HG03469 (cell line): ENCODE measurements around the gene PTH1R.

Experiments
- ATAC-seq: cut with Tn5 transposase; IDR thresholded peaks from one replicate; pipeline ENCODE4 v1.9.1; 2021; ENCODE audit warnings: mild to moderate bottlenecking, moderate library complexity, moderate number of reproducible peaks; ENCODE audit not compliant: unreplicated experiment

Gene PTH1R

DNA sequence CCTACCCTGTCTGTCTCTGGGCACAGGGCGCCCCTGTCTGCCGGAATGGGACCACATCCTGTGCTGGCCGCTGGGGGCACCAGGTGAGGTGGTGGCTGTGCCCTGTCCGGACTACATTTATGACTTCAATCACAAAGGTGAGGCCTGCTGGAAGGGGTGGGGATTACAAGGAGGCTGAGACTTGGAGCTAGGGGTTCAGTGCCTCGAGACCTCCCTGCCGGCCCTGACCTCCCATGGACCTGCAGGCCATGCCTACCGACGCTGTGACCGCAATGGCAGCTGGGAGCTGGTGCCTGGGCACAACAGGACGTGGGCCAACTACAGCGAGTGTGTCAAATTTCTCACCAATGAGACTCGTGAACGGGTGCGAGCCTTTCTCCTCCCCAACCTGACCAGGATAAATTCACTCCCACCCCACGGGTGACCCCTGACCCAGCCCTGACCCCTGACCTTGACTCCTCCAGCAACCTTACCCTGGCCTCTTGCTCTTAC, 20.4 kb downstream of the PTH1R start:
- ATAC-seq: no peak

- no peak for ATAC-seq
These were observed 21.0 kb downstream of the PTH1R start for GRCh38 chr3:46898321-46899150.

GRCh38 chr3:46899151-46900006, 21.9 kb downstream of the PTH1R start:
- ATAC-seq: no peak

DNA sequence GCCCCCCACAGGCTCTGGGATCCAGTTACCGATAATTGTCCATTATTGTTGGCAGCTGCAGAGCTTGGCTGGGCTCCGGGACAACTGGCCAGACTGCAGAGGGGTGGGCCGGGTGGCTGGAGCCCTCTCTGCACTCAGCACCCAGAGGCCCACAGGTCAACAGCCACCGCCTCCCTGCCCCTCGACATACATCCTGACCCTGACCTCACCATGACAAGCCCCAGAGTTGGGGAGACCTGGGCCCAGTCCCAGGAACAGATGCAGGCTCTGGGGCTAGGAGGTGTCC, 22.4 kb downstream of the PTH1R start:
- ATAC-seq: no peak

GRCh38 chr3:46900356-46900755, 22.8 kb downstream of the PTH1R start:
- ATAC-seq: no peak

- ATAC-seq: no peak
These were observed 23.5 kb downstream of the PTH1R start for GRCh38 chr3:46901061-46901460.

DNA sequence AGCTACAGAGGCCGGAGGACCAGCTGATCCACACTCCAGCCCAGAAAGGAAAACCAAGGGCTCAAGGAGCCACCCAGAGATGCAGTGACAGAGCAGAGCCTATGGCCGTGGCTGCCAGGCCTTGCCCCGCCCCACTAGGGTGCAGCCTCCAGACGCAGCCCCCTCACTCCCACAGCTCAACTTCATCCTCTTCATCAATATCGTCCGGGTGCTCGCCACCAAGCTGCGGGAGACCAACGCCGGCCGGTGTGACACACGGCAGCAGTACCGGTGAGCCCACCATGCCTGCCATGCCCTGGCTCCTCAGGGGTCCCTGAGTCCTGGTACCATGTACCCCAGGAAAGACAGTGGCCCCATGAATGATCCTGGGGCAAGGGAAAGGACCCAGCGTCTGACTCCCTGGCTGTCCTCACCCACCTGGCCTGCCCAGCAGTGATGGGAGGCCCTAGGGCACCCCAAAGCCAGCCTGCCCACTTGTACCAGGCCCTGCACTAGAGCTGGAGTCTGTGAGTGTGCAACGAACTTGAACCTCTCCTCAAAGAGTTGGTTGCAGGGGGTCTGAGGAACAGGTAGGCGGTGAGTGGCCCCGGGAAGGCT, 24.2 kb downstream of the PTH1R start:
- no peak for ATAC-seq

DNA sequence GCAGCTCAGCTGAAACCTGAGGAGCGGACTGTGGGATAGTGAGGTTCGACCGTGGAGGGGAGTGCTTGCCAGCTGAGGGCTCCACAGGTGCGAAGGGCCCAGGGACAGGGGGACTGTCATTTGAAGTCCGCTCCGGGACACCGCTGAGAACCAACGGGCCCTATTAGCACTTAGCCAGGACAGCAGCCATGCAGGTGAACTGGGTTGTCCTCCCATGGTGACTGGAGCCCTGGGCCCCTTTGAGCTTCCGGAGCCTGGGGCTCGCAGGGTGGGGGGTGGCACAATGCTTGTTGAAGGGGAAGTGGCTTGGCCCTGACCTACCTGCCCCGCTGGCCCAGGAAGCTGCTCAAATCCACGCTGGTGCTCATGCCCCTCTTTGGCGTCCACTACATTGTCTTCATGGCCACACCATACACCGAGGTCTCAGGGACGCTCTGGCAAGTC, 24.7 kb downstream of the PTH1R start:
- no peak for ATAC-seq

DNA sequence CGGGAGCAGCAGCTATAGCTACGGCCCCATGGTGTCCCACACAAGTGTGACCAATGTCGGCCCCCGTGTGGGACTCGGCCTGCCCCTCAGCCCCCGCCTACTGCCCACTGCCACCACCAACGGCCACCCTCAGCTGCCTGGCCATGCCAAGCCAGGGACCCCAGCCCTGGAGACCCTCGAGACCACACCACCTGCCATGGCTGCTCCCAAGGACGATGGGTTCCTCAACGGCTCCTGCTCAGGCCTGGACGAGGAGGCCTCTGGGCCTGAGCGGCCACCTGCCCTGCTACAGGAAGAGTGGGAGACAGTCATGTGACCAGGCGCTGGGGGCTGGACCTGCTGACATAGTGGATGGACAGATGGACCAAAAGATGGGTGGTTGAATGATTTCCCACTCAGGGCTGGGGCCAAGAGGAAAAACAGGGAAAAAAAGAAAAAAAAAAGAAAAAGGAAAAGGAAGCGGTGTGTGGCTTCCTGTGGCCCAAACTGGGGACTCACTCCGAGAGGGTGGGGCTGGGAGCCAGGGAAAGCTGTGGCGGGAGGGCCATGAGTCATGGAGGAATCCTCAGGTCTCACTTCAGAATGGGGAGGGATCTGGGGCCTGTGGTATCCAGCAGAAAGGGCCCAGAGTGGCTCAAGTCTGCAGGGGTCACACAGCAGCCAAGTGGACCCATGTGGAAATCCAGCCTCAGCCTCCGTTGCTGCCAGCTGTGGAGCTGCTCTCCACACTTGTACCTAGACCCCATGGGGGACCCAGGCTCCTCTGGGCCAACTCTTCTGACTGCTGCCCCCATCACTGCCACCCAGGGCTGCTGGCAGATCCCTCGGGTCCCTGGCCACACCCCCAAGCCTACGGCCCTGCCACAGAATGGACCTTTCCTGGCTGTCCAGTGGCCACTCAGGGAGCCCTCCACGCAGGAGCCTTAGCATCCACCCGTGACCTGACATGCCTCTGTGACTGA, 26.1 kb downstream of the PTH1R start:
- ATAC-seq: no peak

DNA sequence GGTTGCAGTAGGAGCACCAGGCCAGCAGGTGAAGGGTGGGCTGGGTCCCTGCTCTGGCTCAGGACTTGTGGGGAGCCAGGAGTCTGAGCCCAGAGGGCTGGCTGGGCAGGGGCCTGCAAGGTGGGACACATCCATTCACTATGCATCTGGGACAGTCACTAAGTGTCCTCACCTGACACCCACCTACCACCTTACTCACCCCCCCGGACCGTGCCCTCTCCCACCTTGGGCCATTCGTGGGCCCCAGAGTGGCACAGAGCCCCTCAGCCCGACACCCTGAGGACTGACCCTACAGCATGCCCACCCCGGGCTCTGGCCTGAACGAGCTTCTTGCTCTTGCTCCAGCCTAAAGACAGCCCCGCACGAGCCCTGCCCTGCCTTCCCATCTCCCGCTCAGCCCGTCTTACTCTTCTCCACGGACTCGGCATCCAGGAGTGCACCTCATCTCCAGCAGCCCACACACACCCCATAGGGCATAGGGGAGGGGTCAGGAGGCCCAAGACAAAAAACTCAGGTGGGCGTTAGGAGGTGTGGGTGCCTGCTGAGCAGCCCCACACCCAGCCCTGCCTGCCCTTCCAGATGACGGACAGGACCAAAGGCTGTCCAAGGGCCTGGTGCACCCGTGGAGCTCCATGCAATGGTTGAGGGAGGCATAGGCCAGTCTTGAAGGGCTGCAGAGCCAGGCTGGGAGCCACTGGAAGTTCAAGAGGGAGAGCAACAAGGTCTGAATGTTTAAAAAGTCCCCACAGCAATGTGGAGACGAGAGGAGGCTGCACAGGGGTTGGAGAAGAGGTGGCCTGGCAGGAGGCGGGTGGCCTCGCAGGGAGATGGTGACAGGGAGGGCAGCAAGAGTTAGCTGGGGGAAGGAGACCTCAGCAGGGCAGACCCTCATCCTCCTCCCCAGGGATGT, 27.0 kb downstream of the PTH1R start:
- no peak for ATAC-seq

DNA sequence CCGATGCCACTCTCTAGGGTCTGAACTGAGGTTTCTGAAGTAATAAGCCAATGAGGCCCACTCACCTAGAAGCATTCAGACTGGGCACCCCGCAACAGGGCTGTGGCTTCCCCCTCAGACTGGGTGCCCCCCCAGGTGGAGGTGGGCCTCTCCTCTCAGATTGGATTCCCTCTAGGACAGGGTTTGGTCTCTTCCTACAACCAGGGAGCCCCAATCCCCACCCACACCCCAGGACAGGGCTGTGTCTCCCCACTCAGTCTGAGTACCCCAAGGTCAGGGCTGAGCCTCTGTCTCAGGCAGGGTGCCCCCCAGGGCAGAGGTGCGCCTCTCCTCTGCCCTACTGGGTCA, 27.7 kb downstream of the PTH1R start:
- ATAC-seq: no peak

- no peak for ATAC-seq
These were observed 28.3 kb downstream of the PTH1R start for GRCh38 chr3:46905661-46906451.

GRCh38 chr3:46906471-46907058, 29.0 kb downstream of the PTH1R start:
- no peak for ATAC-seq

DNA sequence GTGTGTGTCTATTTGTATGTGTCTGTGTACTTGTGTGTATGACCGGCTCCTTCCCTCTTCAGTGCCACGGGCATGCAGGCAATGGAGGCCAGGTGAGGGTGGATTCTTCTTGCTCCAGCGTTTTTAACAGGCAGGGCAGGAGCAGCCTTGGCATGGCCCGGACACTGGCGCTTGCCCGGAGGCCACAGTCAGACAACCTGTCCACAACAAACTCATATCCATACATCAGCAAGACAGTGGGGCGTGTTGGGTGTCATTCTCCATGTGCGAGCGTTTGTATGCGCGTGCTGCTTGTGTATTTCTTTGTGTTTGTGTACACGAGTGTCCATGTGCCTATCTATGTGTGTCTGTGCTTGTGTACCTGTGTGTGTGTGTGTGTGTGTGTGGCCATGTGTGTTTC, 29.8 kb downstream of the PTH1R start:
- ATAC-seq: no peak

GRCh38 chr3:46907960-46908293, 30.4 kb downstream of the PTH1R start:
- no peak for ATAC-seq

DNA sequence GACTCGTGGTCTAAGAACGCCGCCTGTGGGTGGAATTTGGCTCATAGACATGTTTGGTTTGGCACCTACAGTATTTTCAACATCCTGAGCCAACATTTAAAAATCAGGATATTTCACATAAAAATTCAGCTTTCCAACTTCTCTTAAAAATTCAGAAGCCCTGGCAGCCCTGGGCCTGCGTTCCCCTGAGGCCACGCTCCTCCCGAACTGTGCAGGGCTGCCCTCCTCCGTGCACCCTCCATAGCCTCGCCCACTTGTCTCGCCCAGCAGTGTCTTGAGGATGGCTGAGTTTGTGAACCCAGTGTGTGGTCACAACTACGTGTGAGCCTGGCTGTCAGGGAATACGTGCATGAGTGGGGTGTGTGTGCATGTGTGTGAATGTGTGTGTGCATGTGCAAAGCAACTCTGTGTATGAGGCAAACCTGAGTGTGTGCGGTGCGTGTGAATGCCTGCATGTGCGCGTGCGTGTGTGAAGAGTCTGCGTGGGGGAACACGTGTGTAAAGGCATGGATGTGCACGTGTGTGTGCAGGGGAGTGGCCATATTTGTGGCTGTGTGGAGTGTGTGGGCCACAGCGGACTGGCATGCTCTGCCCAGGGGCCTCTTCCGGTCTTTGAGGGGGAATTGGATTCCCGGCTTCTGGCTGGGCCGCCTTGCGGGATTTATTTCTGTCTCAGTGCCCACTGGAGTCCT, 30.9 kb downstream of the PTH1R start:
- no peak for ATAC-seq

- ATAC-seq: no peak
These were observed 31.5 kb downstream of the PTH1R start for GRCh38 chr3:46908986-46909534.
